H9 (cell line): Measurements from ENCODE around the gene MYOZ3. TPM values are rescaled to one million over a fixed set of nuclear protein-coding genes. Genes with fewer than 3 reads are reported as not detected.

Experiments
- DNase-seq: peaks from one replicate; pipeline ENCODE4 v3.0.0-alpha.2; 2017
- H2AFZ ChIP-seq: one replicate; pipeline ENCODE4 v1.6.1; 2013; ENCODE audit warnings: mild to moderate bottlenecking, low read length, control low read depth, moderate library complexity
- H2AK5ac ChIP-seq: 2 replicates; pipeline ENCODE4 v1.6.1; 2013; ENCODE audit warnings: low read length, control low read depth, mixed read lengths; ENCODE audit not compliant: insufficient read length
- H2BK120ac ChIP-seq: one replicate; pipeline ENCODE4 v1.6.1; 2013; ENCODE audit warnings: low read depth, mild to moderate bottlenecking, low read length, control low read depth, inconsistent platforms; ENCODE audit not compliant: poor library complexity, severe bottlenecking
- H2BK12ac ChIP-seq: 2 replicates; pipeline ENCODE4 v1.6.1; 2013; ENCODE audit warnings: low read length, control low read depth, mixed read lengths, low read depth; ENCODE audit not compliant: insufficient read length
- H2BK15ac ChIP-seq: 2 replicates; pipeline ENCODE4 v1.6.1; 2013; ENCODE audit warnings: low read depth, low read length, control low read depth
- H2BK20ac ChIP-seq: one replicate; pipeline ENCODE4 v1.6.1; 2013; ENCODE audit warnings: low read depth, mild to moderate bottlenecking, low read length, control low read depth, inconsistent platforms; ENCODE audit not compliant: poor library complexity, severe bottlenecking
- H2BK5ac ChIP-seq: 2 replicates; pipeline ENCODE4 v1.6.1; 2013; ENCODE audit warnings: low read length, control low read depth, mixed read lengths; ENCODE audit not compliant: insufficient read length
- H3K14ac ChIP-seq: 2 replicates; pipeline ENCODE4 v1.6.1; 2013; ENCODE audit warnings: low read length, control low read depth; ENCODE audit not compliant: insufficient read depth
- H3K18ac ChIP-seq: 2 replicates; pipeline ENCODE4 v1.6.1; 2013; ENCODE audit warnings: low read depth, mild to moderate bottlenecking, mixed read lengths, low read length, control low read depth; ENCODE audit not compliant: insufficient read length
- H3K23ac ChIP-seq: 2 replicates; pipeline ENCODE4 v1.6.1; 2013; ENCODE audit warnings: low read length, control low read depth, mixed read lengths, low read depth; ENCODE audit not compliant: insufficient read length
- H3K23me2 ChIP-seq: 2 replicates; pipeline ENCODE4 v1.6.1; 2013; ENCODE audit warnings: low read depth, mild to moderate bottlenecking, mixed read lengths, low read length, control low read depth; ENCODE audit not compliant: insufficient read length, poor library complexity, severe bottlenecking
- H3K27ac ChIP-seq: 2 replicates; pipeline ENCODE4 v1.5.1; 2013; ENCODE audit warnings: low read length, control low read depth, mixed read lengths, low read depth; ENCODE audit not compliant: insufficient read length
- H3K27me3 ChIP-seq: 2 replicates; pipeline ENCODE4 v1.6.1; 2013; ENCODE audit warnings: low read length, control low read depth, inconsistent platforms; ENCODE audit not compliant: insufficient read depth
- H3K4ac ChIP-seq: 2 replicates; pipeline ENCODE4 v1.6.1; 2013; ENCODE audit warnings: low read depth, mild to moderate bottlenecking, control low read depth, inconsistent platforms, low read length, moderate library complexity
- H3K4me1 ChIP-seq: 2 replicates; pipeline ENCODE4 v1.6.1; 2013; ENCODE audit warnings: low read length, control low read depth, inconsistent platforms; ENCODE audit not compliant: insufficient read depth
- H3K4me2 ChIP-seq: 2 replicates; pipeline ENCODE4 v1.6.1; 2013; ENCODE audit warnings: low read length, control low read depth, mixed read lengths; ENCODE audit not compliant: insufficient read length, insufficient read depth
- H3K56ac ChIP-seq: 2 replicates; pipeline ENCODE4 v1.6.1; 2013; ENCODE audit warnings: low read depth, mild to moderate bottlenecking, mixed read lengths, low read length, control low read depth; ENCODE audit not compliant: insufficient read length
- H3K79me1 ChIP-seq: 2 replicates; pipeline ENCODE4 v1.6.1; 2013; ENCODE audit warnings: low read depth, mild to moderate bottlenecking, moderate library complexity, low read length, control low read depth, inconsistent platforms; ENCODE audit not compliant: insufficient read depth, poor library complexity, severe bottlenecking
- H3K79me2 ChIP-seq: 2 replicates; pipeline ENCODE4 v1.6.1; 2013; ENCODE audit warnings: low read length, control low read depth, inconsistent platforms; ENCODE audit not compliant: insufficient read depth
- H3K9ac ChIP-seq: 2 replicates; pipeline ENCODE4 v1.6.1; 2013; ENCODE audit warnings: low read length, control low read depth, mixed read lengths; ENCODE audit not compliant: insufficient read length; ENCODE audit errors: extremely low read depth
- H3K9me3 ChIP-seq: one replicate; pipeline ENCODE4 v1.6.1; 2013; ENCODE audit warnings: low read depth, low read length, inconsistent platforms; ENCODE audit not compliant: control insufficient read depth
- H3T11ph ChIP-seq: one replicate; pipeline ENCODE4 v1.6.1; 2013; ENCODE audit warnings: mild to moderate bottlenecking, low read length, control low read depth, inconsistent platforms
- H4K20me1 ChIP-seq: one replicate; pipeline ENCODE4 v1.6.1; 2013; ENCODE audit not compliant: control insufficient read depth, insufficient read length, insufficient read depth
- H4K5ac ChIP-seq: 2 replicates; pipeline ENCODE4 v1.6.1; 2013; ENCODE audit warnings: low read depth, mild to moderate bottlenecking, mixed read lengths, low read length, control low read depth; ENCODE audit not compliant: insufficient read length
- H4K8ac ChIP-seq: replicated peaks from 2 replicates; pipeline ENCODE4 v1.6.1; 2013; ENCODE audit warnings: low read length, control low read depth, mixed read lengths, low read depth; ENCODE audit not compliant: insufficient read length
- H4K91ac ChIP-seq: 2 replicates; pipeline ENCODE4 v1.6.1; 2013; ENCODE audit warnings: low read depth, mild to moderate bottlenecking, moderate library complexity, mixed read lengths, low read length, control low read depth; ENCODE audit not compliant: insufficient read length
- H3K27ac Mint-ChIP-seq, 3 experiments: 2 replicates in 2 of 3; 3 replicates in 1 of 3; pipeline ENCODE4 v1.8.0; 2020 to 2021; ENCODE audit warnings: mixed read lengths in 3 of 3, mild to moderate bottlenecking in 1 of 3, moderate library complexity in 1 of 3
- H3K27me3 Mint-ChIP-seq: 2 replicates; pipeline ENCODE4 v1.8.0; 2021; ENCODE audit warnings: low read depth, mild to moderate bottlenecking, moderate library complexity, mixed read lengths
- H3K36me3 Mint-ChIP-seq, 3 experiments: 2 replicates in 2 of 3; 3 replicates in 1 of 3; pipeline ENCODE4 v1.8.0; 2020 to 2021; ENCODE audit warnings: low read depth in 3 of 3, mixed read lengths in 3 of 3; ENCODE audit not compliant: insufficient read depth in 1 of 3
- H3K4me1 Mint-ChIP-seq, 2 experiments: 2 replicates each; pipeline ENCODE4 v1.8.0; 2020; ENCODE audit warnings: mixed read lengths in 2 of 2
- H3K4me3 Mint-ChIP-seq, 2 experiments: 2 replicates in 1 of 2; 3 replicates in 1 of 2; pipeline ENCODE4 v1.8.0; 2020 to 2021; ENCODE audit warnings: mild to moderate bottlenecking in 2 of 2, mixed read lengths in 2 of 2, moderate library complexity in 1 of 2
- H3K9me3 Mint-ChIP-seq, 2 experiments: 2 replicates in 1 of 2; 3 replicates in 1 of 2; pipeline ENCODE4 v1.8.0; 2020; ENCODE audit warnings: mild to moderate bottlenecking in 2 of 2, mixed read lengths in 2 of 2, moderate library complexity in 1 of 2
- CTCF ChIP-seq: fragments of 200-600 bp; sonication (generic); conservative IDR thresholded peaks from 3 replicates; pipeline ENCODE4 v1.8.0; 2021; ENCODE audit warnings: antibody characterized with exemption, mild to moderate bottlenecking
- WGBS: extraction: QIAGEN DNeasy Blood & Tissue Kit; methylation state at CpG from one replicate; pipeline ENCODE4 v1.1.7; 2013; ENCODE audit warnings: missing lambda C conversion rate, low lambda C conversion rate, mixed read lengths; ENCODE audit not compliant: insufficient read length; ENCODE audit errors: extremely low coverage; 5-methylcytosine and 5-hydroxymethylcytosine counted together
- total RNA-seq: library from RNA; stranded (reverse); gene quantifications from 2 replicates; pipeline ENCODE4 v1.2.1, GENCODE V29; 2021

MYOZ3 gene
- total RNA-seq, 1 experiment from 2014 or later, result 18.1 TPM

- Histone ChIP-seq H4K91ac (no peak overlapping the region), H4K5ac (no peak overlapping the region), H3K4me2 (no peak overlapping the region), H3K79me2 (no peaks in the 10 kb centered on the region; the same call in 1 of the 2 replicates), H3K14ac (no peak overlapping the region), H3K27ac (no peak overlapping the region), H3K56ac (no peak overlapping the region), H2BK15ac (no peak overlapping the region), H2BK20ac (no peak overlapping the region), H2BK5ac (no peak overlapping the region), H3K4me1 (no peaks in the 10 kb centered on the region), H3K9me3 (no peaks in the 10 kb centered on the region), H4K20me1 (no peaks in the 10 kb centered on the region), H3K4ac (no peak overlapping the region), H3K27me3 (no peaks in the 10 kb centered on the region), H3K18ac (no peak overlapping the region), H2AK5ac (no peak overlapping the region), H3K9ac (no peak overlapping the region), H4K8ac (no peak overlapping the region), H3K23ac (no peak overlapping the region), H3K23me2 (no peaks in the 10 kb centered on the region), H3T11ph (no peak overlapping the region), H2BK12ac (no peak overlapping the region), H3K79me1 (no peaks in the 10 kb centered on the region), H2BK120ac (no peak overlapping the region), H2AFZ (no peak overlapping the region)
- DNase-seq, result no peak
- no peak overlapping the region for H3K4me3 Mint-ChIP-seq
- TF ChIP-seq CTCF, result no peak
- H3K27me3 Mint-ChIP-seq, result peaks cover 6% of the 10 kb centered on the region
- WGBS, result no CpG with 5 or more reads among the region's 4 CpGs
- no peak overlapping the region for H3K27ac Mint-ChIP-seq
- peaks cover 30 to 34% of the 10 kb centered on the region in 2 experiments for H3K4me1 Mint-ChIP-seq
- no peaks in the 10 kb centered on the region for H3K36me3 Mint-ChIP-seq
- H3K9me3 Mint-ChIP-seq, result no peaks in the 10 kb centered on the region
Observed at GRCh38 chr5:150612905-150613670, 48.0 kb upstream of the MYOZ3 start.
